C4-2B (cell line): ENCODE data around the gene THYN1.

Source experiments
- ZFX ChIP-seq: fragments of 450-650 bp; IDR thresholded peaks from 2 replicates; pipeline ENCODE4 v1.6.1; 2017
- TF ChIP-seq, protein P1 (sequence below): fragments of 450-650 bp; conservative IDR thresholded peaks from 2 replicates; pipeline ENCODE4 v1.5.1; 2017; ENCODE audit warnings: mild to moderate bottlenecking

DNA sequence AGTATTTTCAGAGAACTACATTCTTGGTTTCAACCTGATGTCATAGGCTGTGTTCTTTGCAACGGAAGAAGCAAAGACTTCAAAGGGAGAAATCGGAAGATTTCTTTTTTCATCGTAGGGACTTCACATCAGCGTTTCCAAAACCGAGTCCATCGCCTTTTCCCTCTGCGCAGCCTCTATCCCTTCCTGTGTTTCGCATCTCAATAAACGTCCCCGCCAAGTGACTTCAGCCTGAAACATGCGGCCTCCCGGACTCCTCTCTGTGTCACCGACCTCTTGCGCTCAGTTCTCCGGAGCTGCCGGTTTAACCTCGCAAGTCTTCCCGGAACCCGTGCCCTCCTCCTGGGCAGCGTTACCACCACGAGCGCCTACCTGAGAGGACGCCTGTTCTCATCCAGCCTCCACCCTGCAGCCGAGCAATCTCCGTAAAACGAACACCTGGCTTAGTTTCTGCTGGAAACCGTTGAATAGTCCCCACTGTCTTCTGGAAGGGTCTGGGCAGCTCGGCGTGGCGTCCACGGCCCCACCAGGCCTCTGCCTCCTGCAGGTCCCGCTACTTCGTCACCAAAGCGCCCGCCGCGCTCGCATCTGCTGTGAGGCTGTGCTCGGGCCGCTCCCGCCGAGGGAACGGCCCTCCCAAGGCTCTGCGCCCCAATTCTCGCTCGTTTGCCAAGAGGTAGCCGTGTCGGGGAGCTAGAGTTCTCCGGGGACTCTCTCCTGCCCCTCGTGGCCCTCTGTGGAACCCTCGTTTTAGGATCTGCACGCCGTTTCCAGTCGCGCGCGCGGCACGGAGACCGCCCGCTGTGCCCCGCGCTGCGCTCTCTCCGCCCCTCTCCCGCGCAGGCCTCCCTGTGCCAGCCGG, 22.6 kb upstream of the THYN1 start, which contains the start of gene GLB1L3:
- TF ChIP-seq, protein P1, sequence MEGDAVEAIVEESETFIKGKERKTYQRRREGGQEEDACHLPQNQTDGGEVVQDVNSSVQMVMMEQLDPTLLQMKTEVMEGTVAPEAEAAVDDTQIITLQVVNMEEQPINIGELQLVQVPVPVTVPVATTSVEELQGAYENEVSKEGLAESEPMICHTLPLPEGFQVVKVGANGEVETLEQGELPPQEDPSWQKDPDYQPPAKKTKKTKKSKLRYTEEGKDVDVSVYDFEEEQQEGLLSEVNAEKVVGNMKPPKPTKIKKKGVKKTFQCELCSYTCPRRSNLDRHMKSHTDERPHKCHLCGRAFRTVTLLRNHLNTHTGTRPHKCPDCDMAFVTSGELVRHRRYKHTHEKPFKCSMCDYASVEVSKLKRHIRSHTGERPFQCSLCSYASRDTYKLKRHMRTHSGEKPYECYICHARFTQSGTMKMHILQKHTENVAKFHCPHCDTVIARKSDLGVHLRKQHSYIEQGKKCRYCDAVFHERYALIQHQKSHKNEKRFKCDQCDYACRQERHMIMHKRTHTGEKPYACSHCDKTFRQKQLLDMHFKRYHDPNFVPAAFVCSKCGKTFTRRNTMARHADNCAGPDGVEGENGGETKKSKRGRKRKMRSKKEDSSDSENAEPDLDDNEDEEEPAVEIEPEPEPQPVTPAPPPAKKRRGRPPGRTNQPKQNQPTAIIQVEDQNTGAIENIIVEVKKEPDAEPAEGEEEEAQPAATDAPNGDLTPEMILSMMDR: no peak; the same call in 1 of the 2 replicates
- no peak for TF ChIP-seq ZFX
